Aorta (tissue), 5 donors: ENCODE data around the gene STRADA. TPM values are rescaled to one million over a fixed set of nuclear protein-coding genes. Genes with fewer than 3 reads are reported as not detected.

Source experiments
- ATAC-seq: fragments of 200-7000 bp; cut with Tn5 transposase; one replicate; pipeline ENCODE4 v1.9.1; 2022; ENCODE audit warnings: moderate library complexity; ENCODE audit not compliant: low FRiP score
- DNase-seq, 2 donors: peaks; one replicate each; pipeline ENCODE4 v3.0.0-alpha.2; 2020
- H3K27ac ChIP-seq, 2 donors: one replicate each; pipeline ENCODE4 v1.5.1; 2013; ENCODE audit warnings: low read length in 2 of 2, mild to moderate bottlenecking in 2 of 2, moderate library complexity in 2 of 2, control low read depth in 1 of 2, inconsistent platforms in 1 of 2, low read depth in 1 of 2
- H3K27me3 ChIP-seq, 2 donors: one replicate each; pipeline ENCODE4 v1.6.1; 2013; ENCODE audit warnings: control low read depth in 1 of 2, low read length in 1 of 2, mild to moderate bottlenecking in 1 of 2, moderate library complexity in 1 of 2; ENCODE audit not compliant: insufficient read depth in 2 of 2, control insufficient read depth in 1 of 2
- H3K36me3 ChIP-seq, 2 donors: one replicate each; pipeline ENCODE4 v1.6.1; 2013; ENCODE audit warnings: control low read depth in 1 of 2, low read length in 1 of 2, mild to moderate bottlenecking in 1 of 2; ENCODE audit not compliant: insufficient read depth in 2 of 2, control insufficient read depth in 1 of 2
- H3K4me1 ChIP-seq, 2 donors: one replicate each; pipeline ENCODE4 v1.6.1; 2013; ENCODE audit warnings: low read length in 2 of 2, control low read depth in 1 of 2, mild to moderate bottlenecking in 1 of 2, moderate library complexity in 1 of 2; ENCODE audit not compliant: insufficient read depth in 2 of 2, control insufficient read depth in 1 of 2
- H3K4me3 ChIP-seq, 2 donors: one replicate each; pipeline ENCODE4 v1.5.1; 2013; ENCODE audit warnings: low read length in 2 of 2, control low read depth in 1 of 2, mild to moderate bottlenecking in 1 of 2
- H3K9me3 ChIP-seq: one replicate; pipeline ENCODE4 v1.6.1; 2013; ENCODE audit warnings: mild to moderate bottlenecking, low read length; ENCODE audit not compliant: control insufficient read depth
- WGBS, 2 donors: extraction: QIAGEN DNeasy Blood & Tissue Kit; methylation state at CpG; one replicate each; pipeline ENCODE4 v1.1.7; 2013; 5-methylcytosine and 5-hydroxymethylcytosine counted together
- intact Hi-C, 2 donors: fragments of 100-400 bp; cut with DNase I; formaldehyde crosslinking; loops; one replicate each; pipeline versions ENCODE4 v1.14.2 to v1.15.0; 2022
- polyA plus RNA-seq, 2 donors: library from polyadenylated mRNA; stranded (reverse); fragments of 200-250 nt; gene quantifications; one replicate each; pipeline ENCODE4 v1.2.3, GENCODE V29; 2013
- total RNA-seq, 2 donors: library from RNA; stranded (reverse); fragmentation: NEBNext Ultra II Directional; extraction: Animal tissue kit (Norgen Biotek cat#: 25700); gene quantifications; one replicate each; pipeline ENCODE4 v1.2.1, GENCODE V29; 2021
- donor health status: healthy with polysubstance abuse.
- donor health status: Bipolar disorder and iron deficiency.
- donor health status: DM: no; HTN: no; CAD: no.
- donor health status: DM: no; HTN: no; CAD: no.
- donor health status: DM: yes; HTN: yes; CAD: no.

Gene STRADA
- total and polyA plus RNA-seq, 4 donors = 10.8 to 63.8 (median 41.0) TPM

GRCh38 chr17:63706336-63707082 lies 35.1 kb downstream of the STRADA start:
- no peaks in the 10 kb centered on the region for H3K27me3 ChIP-seq
- H3K4me3 ChIP-seq = no peak overlapping the region
- 84 to 85% methylated on average over 7 of the region's 7 CpGs for WGBS, 2 donors
- no peak overlapping the region for H3K27ac ChIP-seq
- DNase-seq (no peak), ATAC-seq (no peak)
- H3K4me1 ChIP-seq = no peaks in the 10 kb centered on the region
- intact Hi-C loops = no loop called here
- H3K36me3 ChIP-seq = peaks cover 3 to 11% of the 10 kb centered on the region in 2 donors
- H3K9me3 ChIP-seq = no peaks in the 10 kb centered on the region

GRCh38 chr17:63705657-63706056 lies 35.9 kb downstream of the STRADA start:
- intact Hi-C loops = no loop called here
- 69 to 77% methylated on average over 3 of the region's 3 CpGs for WGBS, 2 donors
- DNase-seq = no peak
- no peak overlapping the region for H3K27ac ChIP-seq
- no peaks in the 10 kb centered on the region for H3K27me3 ChIP-seq
- H3K9me3 ChIP-seq = no peaks in the 10 kb centered on the region
- no peaks in the 10 kb centered on the region for H3K4me1 ChIP-seq
- H3K36me3 ChIP-seq = peaks cover 3 to 9% of the 10 kb centered on the region in 2 donors
- no peak for ATAC-seq
- no peak overlapping the region for H3K4me3 ChIP-seq

GRCh38 chr17:63704836-63705235 lies 36.8 kb downstream of the STRADA start:
- no peak for ATAC-seq
- intact Hi-C loops = no loop called here
- no peaks in the 10 kb centered on the region for H3K27me3 ChIP-seq
- WGBS, 2 donors = 82 to 87% methylated on average over 9 of the region's 9 CpGs
- H3K27ac ChIP-seq = no peak overlapping the region
- H3K4me1 ChIP-seq = no peaks in the 10 kb centered on the region
- H3K4me3 ChIP-seq = no peak overlapping the region
- no peaks in the 10 kb centered on the region for H3K9me3 ChIP-seq
- DNase-seq = no peak
- H3K36me3 ChIP-seq = peaks cover 0 to 7% of the 10 kb centered on the region in 2 donors

- 90 to 91% methylated on average over 10 to 11 of the region's 11 CpGs for WGBS, 2 donors
- ATAC-seq (no peak), DNase-seq (no peak)
- Histone ChIP-seq H3K36me3 (peaks cover 0 to 7% of the 10 kb centered on the region in 2 donors), H3K4me1 (no peaks in the 10 kb centered on the region), H3K4me3 (no peak overlapping the region), H3K27me3 (no peaks in the 10 kb centered on the region), H3K9me3 (no peaks in the 10 kb centered on the region), H3K27ac (no peak overlapping the region)
- intact Hi-C loops = no loop called here
Observed at GRCh38 chr17:63704259-63704576, 37.4 kb downstream of the STRADA start.

GRCh38 chr17:63703556-63704258 lies 37.9 kb downstream of the STRADA start:
- H3K27me3 ChIP-seq = no peaks in the 10 kb centered on the region
- H3K27ac ChIP-seq = no peak overlapping the region
- ATAC-seq = no peak
- H3K9me3 ChIP-seq = no peaks in the 10 kb centered on the region
- H3K36me3 ChIP-seq = peaks cover 0 to 6% of the 10 kb centered on the region in 2 donors
- intact Hi-C loops = no loop called here
- DNase-seq = no peak
- no peaks in the 10 kb centered on the region for H3K4me1 ChIP-seq
- WGBS, 2 donors = 90% methylated on average over 16 of the region's 16 CpGs
- H3K4me3 ChIP-seq = no peak overlapping the region

GRCh38 chr17:63703029-63703428 lies 38.6 kb downstream of the STRADA start:
- Histone ChIP-seq H3K27me3 (no peaks in the 10 kb centered on the region), H3K4me1 (no peaks in the 10 kb centered on the region), H3K4me3 (no peak overlapping the region), H3K27ac (no peak overlapping the region), H3K9me3 (no peaks in the 10 kb centered on the region), H3K36me3 (peaks cover 0 to 6% of the 10 kb centered on the region in 2 donors)
- 82 to 86% methylated on average over 5 of the region's 5 CpGs for WGBS, 2 donors
- DNase-seq (no peak), ATAC-seq (no peak)
- intact Hi-C loops = no loop called here

- Histone ChIP-seq H3K4me1 (no peaks in the 10 kb centered on the region), H3K4me3 (no peak overlapping the region), H3K27ac (no peak overlapping the region), H3K36me3 (peaks cover 0 to 6% of the 10 kb centered on the region in 2 donors), H3K9me3 (no peaks in the 10 kb centered on the region), H3K27me3 (no peaks in the 10 kb centered on the region)
- WGBS, 2 donors = 80 to 88% methylated on average over 6 of the region's 6 CpGs
- ATAC-seq = no peak
- no peak for DNase-seq
- intact Hi-C loops = no loop called here
Observed at GRCh38 chr17:63702721-63703015, 38.9 kb downstream of the STRADA start.

- DNase-seq (peak in 1 of 2 donors; percentile 68), ATAC-seq (no peak)
- Histone ChIP-seq H3K4me1 (no peaks in the 10 kb centered on the region), H3K4me3 (no peak overlapping the region), H3K9me3 (no peaks in the 10 kb centered on the region), H3K36me3 (peaks cover 0 to 6% of the 10 kb centered on the region in 2 donors), H3K27me3 (no peaks in the 10 kb centered on the region), H3K27ac (no peak overlapping the region)
- WGBS, 2 donors = 87 to 92% methylated on average over 17 to 19 of the region's 19 CpGs
- intact Hi-C loops = no loop called here
Observed at GRCh38 chr17:63701868-63702720, 39.5 kb downstream of the STRADA start.
